H1 (cell line): ENCODE data around the gene KCNJ12. TPM values are rescaled to one million over a fixed set of nuclear protein-coding genes. Genes with fewer than 3 reads are reported as not detected.
"Not testable (repeated sequence)": the region's sequence is repeated elsewhere in the genome, so short reads cannot be mapped to it uniquely, and the experiment has no call there.

Experiments used
- CTCF ChIA-PET: fragments of 300-600 bp; sonication (Branson Sonifier 250); formaldehyde crosslinking; loops from one replicate; lab custom pipeline; 2021; ENCODE audit not compliant: partially characterized antibody; lab: Charles Lee
- POLR2A ChIA-PET: fragments of 300-600 bp; sonication (Branson Sonifier 250); formaldehyde crosslinking; loops from one replicate; lab custom pipeline; 2021; ENCODE audit warnings: inconsistent platforms; ENCODE audit not compliant: partially characterized antibody; lab: Charles Lee
- DNase-seq, 2 experiments: peaks; one replicate each; pipeline versions ENCODE4 v3.0.0 to v3.0.0-alpha.2; 2010 to 2022; ENCODE audit warnings: low spot score in 2 of 2, low read depth in 1 of 2, mixed read lengths in 1 of 2
- FAIRE-seq: peaks from 2 replicates; lab custom pipeline; 2011; peaks lifted over from hg19 to GRCh38; lab: Jason Lieb, UNC
- H2AFZ ChIP-seq: 2 replicates; pipeline ENCODE4 v1.8.1; 2012; ENCODE audit warnings: low read length, inconsistent platforms
- H2AK5ac ChIP-seq: 2 replicates; pipeline ENCODE4 v1.6.1; 2013; ENCODE audit warnings: low read depth, low read length
- H2BK120ac ChIP-seq: replicated peaks from 2 replicates; pipeline ENCODE3; 2013; ENCODE audit warnings: low read depth, low read length, inconsistent platforms
- H2BK12ac ChIP-seq: 2 replicates; pipeline ENCODE4 v1.6.1; 2013; ENCODE audit warnings: low read depth, low read length
- H2BK15ac ChIP-seq: 2 replicates; pipeline ENCODE4 v1.6.1; 2013; ENCODE audit warnings: low read length
- H2BK20ac ChIP-seq: 2 replicates; pipeline ENCODE4 v1.6.1; 2013; ENCODE audit warnings: low read length
- H2BK5ac ChIP-seq: 2 replicates; pipeline ENCODE4 v1.6.1; 2013; ENCODE audit warnings: low read depth, low read length
- H3K14ac ChIP-seq: 2 replicates; pipeline ENCODE4 v1.6.1; 2013; ENCODE audit warnings: inconsistent platforms; ENCODE audit not compliant: insufficient read length
- H3K18ac ChIP-seq: 2 replicates; pipeline ENCODE4 v1.6.1; 2013; ENCODE audit warnings: low read length; ENCODE audit errors: extremely low read depth
- H3K23ac ChIP-seq: 2 replicates; pipeline ENCODE4 v1.6.1; 2013; ENCODE audit warnings: inconsistent platforms; ENCODE audit not compliant: insufficient read length
- H3K23me2 ChIP-seq: 2 replicates; pipeline ENCODE4 v1.6.1; 2013; ENCODE audit warnings: low read depth, low read length
- H3K27ac ChIP-seq: 2 replicates; pipeline ENCODE4 v1.6.1; 2011; ENCODE audit warnings: low read depth, low read length, inconsistent platforms
- H3K27me3 ChIP-seq, 4 experiments: replicated peaks in 1 of 4; 1 replicate in 1 of 4; 2 replicates in 3 of 4; pipeline versions ENCODE4 v1.6.1 to v1.8.1; 2011 to 2013; ENCODE audit warnings: low read length in 3 of 4, mild to moderate bottlenecking in 3 of 4, inconsistent platforms in 2 of 4, mixed read lengths in 2 of 4, moderate library complexity in 1 of 4; ENCODE audit not compliant: control insufficient read depth in 3 of 4, insufficient read depth in 3 of 4; ENCODE audit errors: extremely low read depth in 1 of 4
- H3K36me3 ChIP-seq, 4 experiments: 2 replicates each; pipeline versions ENCODE4 v1.6.1 to v1.8.1; 2011 to 2013; ENCODE audit warnings: mild to moderate bottlenecking in 4 of 4, low read length in 3 of 4, moderate library complexity in 2 of 4, control low read depth in 1 of 4, inconsistent platforms in 1 of 4; ENCODE audit not compliant: insufficient read depth in 4 of 4, control insufficient read depth in 2 of 4
- H3K4ac ChIP-seq: replicated peaks from 2 replicates; pipeline ENCODE3; 2013; ENCODE audit warnings: low read length, low read depth, mixed read lengths, inconsistent platforms; ENCODE audit not compliant: insufficient read length
- H3K4me1 ChIP-seq, 4 experiments: replicated peaks in 1 of 4; 1 replicate in 1 of 4; 2 replicates in 3 of 4; pipeline versions ENCODE4 v1.6.1 to v1.8.1; 2011 to 2013; ENCODE audit warnings: low read length in 3 of 4, inconsistent platforms in 2 of 4, mixed read lengths in 1 of 4; ENCODE audit not compliant: insufficient read depth in 4 of 4, control insufficient read depth in 3 of 4
- H3K4me2 ChIP-seq, 2 experiments: 2 replicates each; pipeline versions ENCODE4 v1.6.1 to v1.8.1; 2011 to 2013; ENCODE audit warnings: low read depth in 2 of 2, low read length in 2 of 2, control low read depth in 1 of 2, inconsistent platforms in 1 of 2, mild to moderate bottlenecking in 1 of 2; ENCODE audit not compliant: insufficient read depth in 1 of 2
- H3K4me3 ChIP-seq, 4 experiments: fragments of 200-600, 300-600 bp in 1 of 4; sonication (generic), shearing (Covaris generic), sonication (Bioruptor Twin) in 1 of 4; 2 replicates each; pipeline versions ENCODE4 v1.5.1 to v1.8.1; 2011 to 2016; ENCODE audit warnings: low read length in 4 of 4, low read depth in 3 of 4, control low read depth in 2 of 4, inconsistent platforms in 2 of 4, mild to moderate bottlenecking in 2 of 4, mixed read lengths in 1 of 4, moderate library complexity in 1 of 4; ENCODE audit not compliant: insufficient read depth in 2 of 4; ENCODE audit errors: extremely low read depth in 1 of 4
- H3K56ac ChIP-seq: replicated peaks from 2 replicates; pipeline ENCODE3; 2013; ENCODE audit warnings: low read depth, mild to moderate bottlenecking, mixed read lengths, low read length, inconsistent platforms; ENCODE audit not compliant: insufficient read length
- H3K79me1 ChIP-seq: 2 replicates; pipeline ENCODE4 v1.6.1; 2013; ENCODE audit warnings: low read depth, low read length, control low read depth
- H3K79me2 ChIP-seq, 2 experiments: 2 replicates each; pipeline versions ENCODE4 v1.6.1 to v1.8.1; 2012 to 2013; ENCODE audit warnings: low read length in 2 of 2, mild to moderate bottlenecking in 2 of 2, inconsistent platforms in 1 of 2; ENCODE audit not compliant: insufficient read depth in 2 of 2, control insufficient read depth in 1 of 2
- H3K9ac ChIP-seq, 4 experiments: replicated peaks in 1 of 4; 1 replicate in 1 of 4; 2 replicates in 3 of 4; pipeline versions ENCODE4 v1.6.1 to v1.8.1; 2011 to 2013; ENCODE audit warnings: low read depth in 3 of 4, low read length in 3 of 4, control low read depth in 2 of 4, mild to moderate bottlenecking in 2 of 4, moderate library complexity in 2 of 4, inconsistent platforms in 1 of 4; ENCODE audit errors: extremely low read depth in 1 of 4
- H3K9me3 ChIP-seq, 2 experiments: 2 replicates each; pipeline versions ENCODE4 v1.6.1 to v1.8.1; 2012 to 2013; ENCODE audit warnings: mild to moderate bottlenecking in 2 of 2, moderate library complexity in 2 of 2, control low read depth in 1 of 2, inconsistent platforms in 1 of 2, low read depth in 1 of 2, low read length in 1 of 2, mixed read lengths in 1 of 2; ENCODE audit not compliant: insufficient read depth in 2 of 2
- H4K20me1 ChIP-seq, 2 experiments: replicated peaks in 1 of 2; 2 replicates each; pipeline versions ENCODE3 to v1.8.1; 2011 to 2013; ENCODE audit warnings: inconsistent platforms in 2 of 2, low read length in 2 of 2, mild to moderate bottlenecking in 1 of 2; ENCODE audit not compliant: insufficient read depth in 2 of 2, control insufficient read depth in 1 of 2
- H4K5ac ChIP-seq: 2 replicates; pipeline ENCODE4 v1.6.1; 2013; ENCODE audit warnings: low read length, low read depth, mixed read lengths, inconsistent platforms; ENCODE audit not compliant: insufficient read length
- H4K8ac ChIP-seq: 2 replicates; pipeline ENCODE4 v1.8.0; 2013; ENCODE audit warnings: mild to moderate bottlenecking, moderate library complexity, low read length, inconsistent platforms; ENCODE audit not compliant: insufficient read depth; ENCODE audit errors: extremely low read depth
- H4K91ac ChIP-seq: replicated peaks from 2 replicates; pipeline ENCODE3; 2013; ENCODE audit warnings: low read length, mixed read lengths, inconsistent platforms; ENCODE audit not compliant: insufficient read length
- WGBS, 2 experiments: shearing (Covaris generic) in 1 of 2; methylation state at CpG; one replicate each; pipeline versions ENCODE4 v1.1.6 to v1.1.7; 2013 to 2015; ENCODE audit warnings: low lambda C conversion rate in 2 of 2, mixed read lengths in 2 of 2, inconsistent platforms in 1 of 2, low coverage in 1 of 2, missing lambda C conversion rate in 1 of 2; ENCODE audit not compliant: insufficient replicate concordance in 2 of 2, insufficient coverage in 1 of 2, insufficient read length in 1 of 2; ENCODE audit errors: extremely low coverage in 1 of 2, missing lambda C conversion rate in 1 of 2; 5-methylcytosine and 5-hydroxymethylcytosine counted together
- polyA plus RNA-seq, 7 experiments: library from polyadenylated mRNA; depleted of rRNA in 3 of 7; stranded (reverse) in 5 of 7; unstranded in 2 of 7; fragments of >200 nt in 5 of 7; fragments of 200-250 nt in 2 of 7; gene quantifications; 1 replicate in 5 of 7; 2 replicates in 1 of 7; 4 replicates in 1 of 7; pipeline versions ENCODE4 v1.2.1 to v1.2.3, GENCODE V29; 2011 to 2013; ENCODE audit warnings: missing spikeins in 2 of 7, mixed read lengths in 2 of 7
- total RNA-seq: library from RNA; stranded (reverse); fragmentation: NEBNext Ultra II Directional; extraction: Animal tissue kit (Norgen Biotek cat#: 25700); gene quantifications from 2 replicates; pipeline ENCODE4 v1.2.1, GENCODE V29; 2021

The KCNJ12 gene
- total and polyA plus RNA-seq, 2 of the 8 experiments (the other 6 are each of a cell fraction or from before 2014, with no cell fraction given) = 1.2 to 1.5 TPM

- H3K4me3 ChIP-seq, H4K8ac ChIP-seq, H3K23me2 ChIP-seq, H2AK5ac ChIP-seq, H3K27ac ChIP-seq, H2AFZ ChIP-seq, H3K4me1 ChIP-seq, H2BK15ac ChIP-seq, H2BK20ac ChIP-seq, H3K14ac ChIP-seq, H3K79me2 ChIP-seq, H3K56ac ChIP-seq, CTCF ChIA-PET, H3K36me3 ChIP-seq, H3K9ac ChIP-seq, H4K5ac ChIP-seq, H2BK5ac ChIP-seq, H3K27me3 ChIP-seq, DNase-seq, H4K20me1 ChIP-seq, POLR2A ChIA-PET, H3K4ac ChIP-seq, H4K91ac ChIP-seq, H2BK12ac ChIP-seq, H3K18ac ChIP-seq, H3K23ac ChIP-seq, H3K4me2 ChIP-seq, H3K79me1 ChIP-seq, FAIRE-seq, H2BK120ac ChIP-seq: not testable (repeated sequence)
- WGBS, 2 experiments = 76% methylated on average over 8 of the region's 8 CpGs; no CpG with 5 or more reads in 1 of the 2 experiments
- H3K9me3 ChIP-seq = peaks cover 0 to 12% of the 10 kb centered on the region in 2 experiments; a peak in 2 of 4 replicates
Measured at GRCh38 chr17:21404106-21404505, 27.9 kb downstream of the KCNJ12 start.

GRCh38 chr17:21404539-21404938, 28.4 kb downstream of the KCNJ12 start:
- H3K14ac ChIP-seq, H2AK5ac ChIP-seq, H2BK5ac ChIP-seq, FAIRE-seq, H2BK12ac ChIP-seq, H3K23ac ChIP-seq, H2AFZ ChIP-seq, H3K56ac ChIP-seq, H2BK20ac ChIP-seq, H3K4me1 ChIP-seq, H3K23me2 ChIP-seq, H4K20me1 ChIP-seq, H3K27ac ChIP-seq, H3K36me3 ChIP-seq, H3K79me1 ChIP-seq, H2BK120ac ChIP-seq, H3K9ac ChIP-seq, H3K4me3 ChIP-seq, H4K8ac ChIP-seq, CTCF ChIA-PET, POLR2A ChIA-PET, H2BK15ac ChIP-seq, H4K5ac ChIP-seq, H3K79me2 ChIP-seq, H3K4me2 ChIP-seq, H3K4ac ChIP-seq, H3K18ac ChIP-seq, DNase-seq, H4K91ac ChIP-seq, H3K27me3 ChIP-seq: not testable (repeated sequence)
- WGBS, 2 experiments = 72% methylated on average over 4 of the region's 6 CpGs; no CpG with 5 or more reads in 1 of the 2 experiments
- peaks cover 0 to 12% of the 10 kb centered on the region in 2 experiments; a peak in 2 of 4 replicates for H3K9me3 ChIP-seq
